ENCODE measurements around the gene EML1.
A peak's percentile ranks its signal among the peaks of the same experiment; 100 is the strongest.

Gene EML1

GRCh38 chr14:99966037-99966835 is 173.0 kb downstream of the EML1 start:
- DNase-seq (ENCODE audit: low read depth in 2 of 2): no peak

GRCh38 chr14:99966912-99967311 is 173.7 kb downstream of the EML1 start:
- no peak for DNase-seq (ENCODE audit: low read depth in 2 of 2)

- DNase-seq (ENCODE audit: low read depth in 2 of 2): no peak
Observed at GRCh38 chr14:99968191-99968920, 175.1 kb downstream of the EML1 start.

GRCh38 chr14:99968941-99969340 is 175.7 kb downstream of the EML1 start:
- no peak for DNase-seq (ENCODE audit: low read depth in 2 of 2)

GRCh38 chr14:99969673-99970322 is 176.6 kb downstream of the EML1 start:
- DNase-seq (ENCODE audit: low read depth in 2 of 2): no peak

- peak; percentile 71 to 77 for DNase-seq (ENCODE audit: low read depth in 2 of 2)
Observed at GRCh38 chr14:99971087-99971940, 178.1 kb downstream of the EML1 start.

- peak in 1 of 2 donors; percentile 5 for DNase-seq (ENCODE audit: low read depth in 2 of 2)
Observed at GRCh38 chr14:99971941-99972747, 178.9 kb downstream of the EML1 start.

- DNase-seq (ENCODE audit: low read depth in 2 of 2): no peak
Observed at GRCh38 chr14:99972748-99973466, 179.7 kb downstream of the EML1 start.

- no peak for DNase-seq (ENCODE audit: low read depth in 2 of 2)
Observed at GRCh38 chr14:99975190-99975589, 182.0 kb downstream of the EML1 start.

GRCh38 chr14:99976021-99976420 is 182.8 kb downstream of the EML1 start:
- DNase-seq (ENCODE audit: low read depth in 2 of 2): no peak

GRCh38 chr14:99976681-99977080 is 183.5 kb downstream of the EML1 start:
- DNase-seq (ENCODE audit: low read depth in 2 of 2): no peak

- no peak for DNase-seq (ENCODE audit: low read depth in 2 of 2)
Observed at GRCh38 chr14:99980299-99980698, 187.1 kb downstream of the EML1 start.

- DNase-seq (ENCODE audit: low read depth in 2 of 2): no peak
Observed at GRCh38 chr14:99981806-99982205, 188.6 kb downstream of the EML1 start.

- peak; percentile 18 to 47 for DNase-seq (ENCODE audit: low read depth in 2 of 2)
Observed at GRCh38 chr14:99982537-99983250, 189.5 kb downstream of the EML1 start.

GRCh38 chr14:99983251-99984015 is 190.2 kb downstream of the EML1 start:
- DNase-seq (ENCODE audit: low read depth in 2 of 2): no peak

- DNase-seq (ENCODE audit: low read depth in 2 of 2): no peak
Observed at GRCh38 chr14:99984036-99984435, 190.8 kb downstream of the EML1 start.

- DNase-seq (ENCODE audit: low read depth in 2 of 2): no peak
Observed at GRCh38 chr14:99986396-99986795, 193.2 kb downstream of the EML1 start.

- no peak for DNase-seq (ENCODE audit: low read depth in 2 of 2)
Observed at GRCh38 chr14:99989032-99989431, 195.8 kb downstream of the EML1 start.
